HG03280 (cell line): ENCODE measurements around the gene SLC23A3.

Experiments used
- ATAC-seq: cut with Tn5 transposase; IDR thresholded peaks from one replicate; pipeline ENCODE4 v1.9.1; 2021; ENCODE audit warnings: mild to moderate bottlenecking, moderate library complexity; ENCODE audit not compliant: unreplicated experiment

Gene SLC23A3

DNA sequence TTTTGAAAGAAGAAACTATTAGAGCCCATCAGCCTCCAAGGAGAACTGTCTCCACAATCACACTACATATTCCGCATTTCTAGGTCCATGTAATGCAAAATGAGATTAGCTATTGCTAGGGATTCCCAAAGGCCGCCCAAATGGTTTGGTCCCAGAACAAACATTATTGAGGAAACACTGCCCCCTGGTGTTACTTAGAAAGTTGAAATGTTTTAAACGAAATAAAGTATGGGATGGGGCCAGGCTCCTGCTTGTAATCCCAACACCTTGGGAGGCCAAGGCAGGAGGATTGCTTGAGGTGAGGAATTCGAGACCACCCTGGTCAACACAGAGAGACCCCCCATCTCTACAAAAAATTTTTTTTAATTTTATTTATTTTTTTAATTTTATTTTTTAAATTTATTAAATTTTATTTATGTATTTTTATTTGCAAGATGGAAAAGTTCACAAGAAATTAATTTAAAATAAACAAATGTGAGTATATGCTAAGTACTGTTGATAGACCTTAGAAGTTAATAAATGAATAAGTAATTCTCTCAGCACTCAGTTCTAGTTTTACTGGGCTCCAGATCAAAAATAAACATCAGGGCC, 14.7 kb downstream of the SLC23A3 start:
- no peak for ATAC-seq

DNA sequence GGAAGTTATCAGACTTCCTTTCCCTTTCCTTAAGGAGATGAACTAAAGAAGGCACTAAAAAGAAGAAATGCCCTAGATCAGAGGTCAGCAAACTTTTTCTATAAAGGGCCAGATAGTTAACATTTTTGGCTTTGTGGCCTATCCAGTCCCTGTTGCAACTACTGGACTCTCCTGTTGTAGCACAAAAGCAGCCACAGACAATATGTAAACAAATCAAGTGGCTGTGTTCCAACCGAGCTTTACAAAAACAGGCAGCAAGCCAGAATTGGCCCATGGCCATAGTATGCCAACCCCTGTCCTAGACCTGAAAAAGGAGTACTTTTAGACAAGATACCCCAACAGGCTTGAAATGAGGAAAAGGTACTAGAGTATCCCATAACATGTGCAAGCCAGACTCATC, 20.2 kb downstream of the SLC23A3 start:
- ATAC-seq, result no peak

- no peak for ATAC-seq
Observed at GRCh38 chr2:219142329-219142728, 27.5 kb downstream of the SLC23A3 start.

DNA sequence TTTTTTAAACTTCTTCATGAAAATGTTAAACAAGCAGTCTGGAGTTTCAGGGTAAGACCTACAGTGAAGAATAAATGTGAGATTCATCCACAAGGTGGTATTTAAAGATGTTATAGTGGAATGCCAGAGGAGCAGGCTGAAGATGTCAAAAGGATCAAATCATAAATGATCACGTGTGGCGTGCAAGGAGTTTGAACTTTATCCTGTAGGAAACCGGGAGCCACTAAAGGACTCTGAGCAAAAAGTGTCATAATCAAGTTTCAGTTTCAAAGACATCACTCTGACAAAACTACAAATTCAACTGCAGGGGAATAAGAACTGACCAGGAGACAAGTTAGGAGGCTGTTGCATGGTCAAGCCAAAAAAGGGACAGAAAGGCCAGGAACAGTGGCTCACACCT, 29.1 kb downstream of the SLC23A3 start:
- ATAC-seq, result no peak

- ATAC-seq, result no peak
Observed at GRCh38 chr2:219133976-219134375, 35.9 kb downstream of the SLC23A3 start.

- no peak for ATAC-seq
Observed at GRCh38 chr2:219131744-219132143, 38.1 kb downstream of the SLC23A3 start.

DNA sequence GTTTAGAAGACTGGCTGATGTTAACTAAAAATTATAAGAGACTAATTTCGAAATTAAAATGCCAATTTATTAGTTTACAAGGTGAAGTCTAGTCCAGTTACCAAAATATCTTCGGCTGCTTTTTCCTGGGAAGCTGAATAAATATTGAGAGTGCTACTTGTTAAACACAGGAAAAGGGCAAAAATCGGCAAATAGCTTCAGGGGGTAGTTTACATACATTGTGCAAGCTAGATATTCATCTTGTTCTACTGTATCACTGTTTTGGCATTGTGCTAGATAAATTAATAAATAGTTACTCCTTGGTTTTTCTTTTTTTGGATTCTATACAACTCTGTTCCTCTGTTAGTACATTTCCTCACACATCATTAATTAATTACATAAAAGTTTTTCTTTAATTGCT, 38.5 kb downstream of the SLC23A3 start:
- ATAC-seq, result no peak

- no peak for ATAC-seq
Observed at GRCh38 chr2:219129589-219129988, 40.2 kb downstream of the SLC23A3 start.

- no peak for ATAC-seq
Observed at GRCh38 chr2:219128396-219128795, 41.4 kb downstream of the SLC23A3 start.

DNA sequence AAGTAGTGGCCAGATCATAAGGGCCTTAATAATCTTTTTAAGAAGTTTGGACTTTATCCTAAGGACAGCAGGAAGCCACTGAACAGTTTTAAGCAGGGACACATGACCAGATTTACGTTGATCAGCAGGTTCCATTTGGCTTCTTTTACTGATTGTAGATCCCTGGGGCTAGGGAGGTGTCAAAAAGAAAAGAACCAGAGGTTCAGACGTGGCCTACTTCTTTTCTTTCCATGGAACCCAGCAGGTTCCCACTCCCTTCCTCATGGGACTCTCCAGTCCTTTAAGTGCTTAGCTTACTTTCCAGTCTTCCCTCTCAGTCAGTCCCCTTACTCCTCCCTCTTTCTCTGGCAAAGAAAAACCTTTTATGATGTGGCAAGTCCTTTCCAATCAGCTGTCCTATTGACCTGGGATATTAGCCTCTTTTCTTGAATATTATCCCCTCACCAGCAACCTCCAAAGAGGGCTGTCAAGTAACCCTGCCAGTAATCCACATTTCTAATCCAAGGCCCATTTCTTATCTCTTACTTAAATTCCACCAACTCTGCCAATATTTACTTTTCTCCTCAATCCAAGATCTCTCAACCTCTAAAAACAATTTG, 42.7 kb downstream of the SLC23A3 start:
- ATAC-seq, result no peak

GRCh38 chr2:219126555-219126954, 43.3 kb downstream of the SLC23A3 start:
- ATAC-seq, result no peak

DNA sequence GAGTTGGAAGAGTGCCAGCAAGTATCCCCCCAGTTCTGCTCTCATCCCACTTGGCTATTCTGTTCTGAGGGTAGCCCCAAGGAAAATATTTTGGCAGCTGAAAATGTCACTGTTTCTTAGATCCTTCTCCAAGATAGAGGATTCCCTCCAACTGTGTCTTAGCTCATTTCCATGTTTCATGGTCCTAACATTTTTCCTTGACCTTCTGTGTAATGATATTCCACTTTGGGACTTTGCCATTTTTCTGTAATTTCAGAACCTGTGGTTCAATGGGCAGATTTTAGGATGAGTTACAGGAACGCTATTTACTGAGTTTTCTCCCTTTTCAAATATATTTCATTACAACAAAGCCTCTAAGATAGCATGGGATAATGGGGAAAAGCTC, 44.0 kb downstream of the SLC23A3 start:
- no peak for ATAC-seq

GRCh38 chr2:219125225-219125885, 44.5 kb downstream of the SLC23A3 start:
- ATAC-seq, result no peak

DNA sequence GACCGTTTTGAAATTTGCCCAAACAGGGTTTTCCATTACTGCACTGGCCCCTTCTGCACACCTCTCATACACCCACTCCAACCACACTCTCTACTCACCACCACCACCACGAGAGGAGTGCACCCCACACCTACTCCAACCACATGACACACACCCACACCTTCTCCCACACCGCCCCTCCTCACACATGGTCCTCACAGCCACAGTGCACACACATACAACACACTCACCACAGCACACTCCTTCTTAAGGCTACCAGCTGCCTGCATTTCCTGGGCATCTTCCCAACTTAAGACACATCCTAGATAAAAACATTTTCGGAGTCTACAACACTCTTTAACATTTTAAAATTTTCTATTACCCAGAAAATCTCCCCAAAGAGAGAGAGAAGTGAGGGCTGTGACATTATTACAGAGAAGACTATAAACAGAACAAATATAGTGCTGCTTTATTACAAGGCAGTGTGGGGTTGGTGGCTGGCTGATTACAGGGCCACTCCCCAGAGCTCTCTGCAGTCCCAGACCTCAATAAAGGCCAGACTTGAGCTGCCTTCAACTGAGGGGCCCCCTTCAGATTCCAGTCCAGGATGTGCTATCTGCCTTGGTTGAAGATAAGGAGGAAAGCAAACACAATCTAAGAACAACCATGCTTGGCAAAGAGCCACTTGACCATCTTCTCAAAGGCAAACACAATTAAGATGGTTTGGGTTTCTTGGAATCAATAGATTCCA, 45.3 kb downstream of the SLC23A3 start:
- no peak for ATAC-seq

GRCh38 chr2:219123356-219124135, 46.3 kb downstream of the SLC23A3 start:
- ATAC-seq, result no peak

GRCh38 chr2:219122202-219122980, 47.4 kb downstream of the SLC23A3 start:
- no peak for ATAC-seq

DNA sequence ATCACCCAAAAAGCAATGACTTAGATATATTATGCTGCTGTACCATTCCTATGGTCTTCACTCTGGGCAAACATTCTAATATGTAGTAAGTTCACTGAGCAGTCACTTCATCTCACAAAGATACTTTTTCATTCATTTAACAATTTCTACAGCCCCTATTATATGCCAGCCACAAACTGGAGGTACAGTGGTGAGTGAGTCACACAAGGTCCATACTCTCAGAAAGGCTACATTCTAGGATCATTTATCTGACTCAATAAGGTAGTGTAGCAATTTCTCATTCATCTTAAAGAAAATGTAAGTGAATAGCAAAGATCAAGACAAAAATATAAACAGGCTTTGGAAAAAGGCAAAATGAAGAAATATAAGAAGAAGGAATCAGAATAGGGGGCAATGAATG, 49.7 kb downstream of the SLC23A3 start:
- ATAC-seq, result no peak

DNA sequence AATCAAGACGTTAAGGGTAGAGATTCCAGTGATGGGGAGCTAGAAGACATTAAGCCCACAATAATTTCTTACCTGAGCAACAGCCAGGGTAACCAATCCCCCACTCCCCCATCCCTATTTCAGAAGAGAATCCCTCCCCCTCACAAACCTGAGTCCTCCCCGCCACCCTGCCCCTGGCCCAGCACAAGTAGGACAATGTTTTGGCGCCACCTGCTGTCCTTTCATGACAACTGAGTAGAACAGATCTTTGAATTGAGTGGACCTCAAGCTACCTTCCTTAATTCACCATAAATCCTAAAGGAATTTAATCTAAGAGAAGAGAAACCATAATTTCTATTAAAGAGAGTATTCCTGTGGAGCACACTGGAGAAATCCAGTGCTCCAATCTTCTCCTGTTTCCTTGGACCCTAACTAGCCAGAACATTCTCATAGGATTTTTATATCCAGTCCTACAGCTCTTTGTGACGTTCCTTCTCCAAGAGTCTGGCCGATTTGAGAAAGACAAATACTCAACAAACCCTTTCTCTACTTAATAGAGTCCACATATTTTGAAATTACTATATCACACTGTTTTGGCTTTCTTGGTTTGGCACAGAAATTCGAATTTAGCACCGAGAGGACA, 50.3 kb downstream of the SLC23A3 start:
- ATAC-seq, result no peak

DNA sequence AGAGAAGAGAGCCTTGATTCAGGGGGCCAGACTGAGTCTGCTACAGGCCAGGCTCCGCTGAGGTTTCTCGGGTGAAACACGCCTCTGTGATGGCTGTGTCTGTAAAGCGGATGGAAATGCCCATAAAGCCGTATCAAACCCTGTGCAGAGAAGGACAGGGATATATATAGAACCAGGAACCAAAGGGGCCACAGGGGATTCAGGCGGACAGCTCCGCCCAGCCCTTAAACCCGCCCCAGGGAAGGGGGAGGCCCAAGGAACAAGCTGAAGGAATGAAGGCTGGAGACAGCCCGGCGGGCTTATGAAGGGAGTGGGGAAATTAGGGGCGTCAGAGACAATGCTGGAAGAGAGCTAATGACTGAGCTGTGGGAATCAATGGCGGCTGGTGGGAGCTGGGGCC, 51.3 kb downstream of the SLC23A3 start:
- no peak for ATAC-seq
